Neural cell (in vitro differentiated cells): Measurements from ENCODE around the gene ANKMY1. TPM values are rescaled to one million over a fixed set of nuclear protein-coding genes. Genes with fewer than 3 reads are reported as not detected.

Experiments used
- H2AFZ ChIP-seq: fragments of 200-600, 300-800 bp; sonication (generic), shearing (Covaris generic); 2 replicates; pipeline ENCODE4 v1.6.0; 2014; ENCODE audit warnings: low read depth, mild to moderate bottlenecking, antibody characterized with exemption, low read length, moderate library complexity
- H3F3A ChIP-seq: fragments of 200-600 bp; shearing (Covaris generic); 2 replicates; pipeline ENCODE4 v1.6.1; 2016; ENCODE audit warnings: mild to moderate bottlenecking, moderate library complexity, mixed read lengths, antibody characterized with exemption, low read length; ENCODE audit not compliant: insufficient read depth, poor library complexity, severe bottlenecking
- H3K27ac ChIP-seq: fragments of 200-600, 300-800 bp; sonication (generic), shearing (Covaris generic); 2 replicates; pipeline ENCODE4 v1.5.1; 2014; ENCODE audit warnings: mild to moderate bottlenecking, low read length, moderate library complexity
- H3K27me3 ChIP-seq: fragments of 300-800, 200-600 bp; sonication (generic), shearing (Covaris generic); 2 replicates; pipeline ENCODE4 v1.6.0; 2014; ENCODE audit warnings: mild to moderate bottlenecking, low read depth, low read length, moderate library complexity; ENCODE audit not compliant: insufficient read depth
- H3K36me3 ChIP-seq: fragments of 300-800, 200-600 bp; sonication (generic), shearing (Covaris generic); 2 replicates; pipeline ENCODE4 v1.5.1; 2014; ENCODE audit warnings: mild to moderate bottlenecking, antibody characterized with exemption, low read length, moderate library complexity; ENCODE audit not compliant: insufficient read depth
- H3K4me2 ChIP-seq: fragments of 300-800, 200-600 bp; sonication (generic), shearing (Covaris generic); 2 replicates; pipeline ENCODE4 v1.6.0; 2014; ENCODE audit warnings: mild to moderate bottlenecking, low read length
- H3K4me3 ChIP-seq: fragments of 300-800, 200-600 bp; sonication (generic), shearing (Covaris generic); 2 replicates; pipeline ENCODE4 v1.5.1; 2014; ENCODE audit warnings: mild to moderate bottlenecking, low read length, moderate library complexity
- H3K79me2 ChIP-seq: fragments of 200-600 bp; shearing (Covaris generic); replicated peaks from 2 replicates; pipeline ENCODE4 v1.6.0; 2014; ENCODE audit warnings: mild to moderate bottlenecking, low read length, moderate library complexity; ENCODE audit not compliant: insufficient read depth
- H3K9ac ChIP-seq: fragments of 300-800, 200-600 bp; sonication (generic), shearing (Covaris generic); 2 replicates; pipeline ENCODE4 v1.6.1; 2016; ENCODE audit warnings: mild to moderate bottlenecking, low read length, mixed read lengths
- H3K9me2 ChIP-seq: fragments of 200-600 bp; shearing (Covaris generic); 2 replicates; pipeline ENCODE4 v1.6.1; 2016; ENCODE audit warnings: mild to moderate bottlenecking, low read length, mixed read lengths; ENCODE audit not compliant: insufficient read depth
- H3K9me3 ChIP-seq: fragments of 200-600, 300-800 bp; sonication (generic), shearing (Covaris generic); 2 replicates; pipeline ENCODE4 v1.6.1; 2016; ENCODE audit warnings: mild to moderate bottlenecking, mixed run types, low read length, moderate library complexity, mixed read lengths
- H4K20me1 ChIP-seq: fragments of 200-600 bp; shearing (Covaris generic); 2 replicates; pipeline ENCODE4 v1.6.1; 2016; ENCODE audit warnings: mild to moderate bottlenecking, mixed run types; ENCODE audit not compliant: insufficient read depth
- EP300 ChIP-seq: fragments of 450-650 bp; conservative IDR thresholded peaks from 2 replicates; pipeline ENCODE4 v1.6.1; 2014; ENCODE audit warnings: antibody characterized with exemption, mild to moderate bottlenecking, moderate library complexity; ENCODE audit not compliant: poor library complexity, severe bottlenecking
- EZH2 ChIP-seq: fragments of 200-600, 300-800 bp; shearing (Covaris generic), sonication (generic); IDR thresholded peaks from 2 replicates; pipeline ENCODE4 v1.6.1; 2014; ENCODE audit warnings: antibody characterized with exemption, low read length, borderline replicate concordance, mild to moderate bottlenecking; ENCODE audit not compliant: insufficient read depth, poor library complexity, severe bottlenecking
- MXI1 ChIP-seq: fragments of 450-650 bp; conservative IDR thresholded peaks from 2 replicates; pipeline ENCODE4 v1.6.1; 2014; ENCODE audit warnings: antibody characterized with exemption, mild to moderate bottlenecking; ENCODE audit not compliant: poor library complexity, severe bottlenecking
- POLR2AphosphoS5 ChIP-seq: IDR thresholded peaks from 2 replicates; pipeline ENCODE4 v1.6.1; 2012
- RAD21 ChIP-seq: fragments of 450-650 bp; conservative IDR thresholded peaks from 2 replicates; pipeline ENCODE4 v1.6.1; 2014; ENCODE audit warnings: antibody characterized with exemption, mild to moderate bottlenecking, moderate library complexity
- SMC3 ChIP-seq: fragments of 450-650 bp; conservative IDR thresholded peaks from 2 replicates; pipeline ENCODE4 v1.6.1; 2014; ENCODE audit warnings: antibody characterized with exemption, mild to moderate bottlenecking, moderate library complexity; ENCODE audit not compliant: poor library complexity
- TAF1 ChIP-seq: IDR thresholded peaks from 2 replicates; pipeline ENCODE4 v1.6.1; 2012; ENCODE audit warnings: low read depth
- polyA plus RNA-seq: library from polyadenylated mRNA; depleted of rRNA; stranded (reverse); fragments of >200 nt; gene quantifications from 2 replicates; pipeline ENCODE4 v1.2.3, GENCODE V29; 2014
- TF ChIP-seq, protein P1 (sequence below): IDR thresholded peaks from 2 replicates; pipeline ENCODE4 v1.6.1; 2012; ENCODE audit warnings: borderline replicate concordance
- TF ChIP-seq, protein P2 (sequence below): fragments of 450-650 bp; IDR thresholded peaks from 2 replicates; pipeline ENCODE4 v1.5.1; 2014; ENCODE audit warnings: antibody characterized with exemption, mild to moderate bottlenecking, moderate library complexity; ENCODE audit not compliant: poor library complexity, severe bottlenecking

Gene ANKMY1
- polyA plus RNA-seq, 1 donor from 2014 or later: 6.6 TPM

DNA sequence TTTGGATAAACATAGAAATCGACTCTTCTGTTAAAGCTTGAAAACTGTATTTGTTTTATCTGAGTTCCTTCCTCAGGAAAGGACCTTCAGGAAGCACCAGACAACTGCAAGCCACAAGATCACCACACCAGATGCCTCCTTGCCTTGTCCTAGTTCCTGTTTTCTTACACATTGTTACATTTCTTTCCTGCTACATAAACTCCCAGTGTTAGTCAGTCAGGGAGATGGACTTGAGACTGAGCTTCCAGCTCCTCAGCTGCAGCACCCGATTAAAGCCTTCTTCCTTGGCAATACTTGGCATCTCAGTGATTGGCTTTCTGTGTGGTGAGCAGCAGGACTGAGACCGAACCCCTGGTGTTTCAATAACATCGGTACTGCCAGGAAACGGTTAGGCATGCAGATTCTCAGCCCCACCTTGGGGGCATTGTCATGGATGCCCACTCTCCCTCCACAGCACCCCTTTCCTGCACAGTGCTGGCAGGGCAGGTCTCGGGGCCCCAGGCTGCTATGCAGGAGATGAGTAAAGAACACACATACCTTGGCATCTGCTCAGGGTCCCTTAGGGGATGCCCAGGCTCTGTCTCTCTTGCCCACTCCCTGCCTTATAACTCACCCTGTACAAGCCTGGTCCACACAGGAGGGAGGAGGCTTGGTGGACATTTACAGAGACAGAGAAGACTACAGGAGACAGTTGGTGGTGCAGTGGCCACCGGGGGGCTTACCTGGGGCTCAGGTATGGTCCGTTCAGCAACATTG, 32.6 kb downstream of the ANKMY1 start:
- TF ChIP-seq SMC3: no peak
- TF ChIP-seq RAD21: no peak
- TF ChIP-seq MXI1: no peak
- TF ChIP-seq POLR2AphosphoS5: no peak
- no peaks in the 10 kb centered on the region for H3K9me2 ChIP-seq

DNA sequence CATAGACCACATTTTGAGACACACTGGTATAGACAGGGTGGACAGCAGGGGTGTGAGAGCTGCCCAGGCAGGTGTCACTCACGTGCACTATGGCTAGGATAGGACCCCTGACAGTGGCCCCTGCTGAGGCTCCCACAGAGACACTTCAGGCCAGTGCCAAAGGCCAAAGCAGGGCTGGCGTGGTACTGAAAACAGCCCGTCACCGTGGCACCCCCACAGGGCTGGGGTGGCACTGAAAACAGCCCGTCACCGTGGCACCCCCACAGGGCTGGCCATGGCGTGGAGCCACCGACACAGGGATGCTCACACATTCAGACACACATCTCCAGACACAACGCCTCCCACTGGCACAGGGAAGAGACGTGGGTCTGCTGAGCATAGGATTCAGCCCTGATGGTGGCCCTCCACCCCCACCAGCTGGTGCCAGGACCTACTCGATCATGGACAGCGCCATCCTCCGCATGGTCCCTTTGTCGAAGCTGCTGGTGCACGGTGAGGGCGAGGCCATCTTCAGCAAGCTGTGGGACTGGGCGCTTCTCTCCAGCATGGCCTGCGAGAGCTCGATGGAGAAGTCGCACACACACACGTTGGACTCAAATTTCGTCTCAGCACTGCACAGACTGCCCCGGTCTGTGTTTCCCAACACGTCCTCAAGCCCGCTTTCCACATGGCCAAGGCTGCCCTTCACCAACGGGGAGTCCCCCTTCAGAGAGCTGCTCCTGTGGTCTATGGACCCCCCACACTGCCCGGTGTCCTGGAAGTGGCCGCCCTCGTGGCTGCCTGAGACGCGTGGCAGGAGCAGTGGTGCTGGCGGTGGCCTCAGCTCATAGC, 34.1 kb downstream of the ANKMY1 start:
- no peaks in the 10 kb centered on the region for H3K79me2 ChIP-seq
- H3K9me2 ChIP-seq: no peaks in the 10 kb centered on the region
- no peaks in the 10 kb centered on the region for H3F3A ChIP-seq
- no peaks in the 10 kb centered on the region for H4K20me1 ChIP-seq
- H3K36me3 ChIP-seq: peaks cover 4% of the 10 kb centered on the region
- peaks cover 14% of the 10 kb centered on the region for H3K9me3 ChIP-seq
- no peak overlapping the region for H3K4me3 ChIP-seq
- no peak overlapping the region for H3K4me2 ChIP-seq
- H3K27me3 ChIP-seq: peaks cover 11% of the 10 kb centered on the region
- H2AFZ ChIP-seq: no peak overlapping the region
- no peak for TF ChIP-seq RAD21
- no peak for TF ChIP-seq SMC3
- TF ChIP-seq POLR2AphosphoS5: no peak
- TF ChIP-seq, protein P1, sequence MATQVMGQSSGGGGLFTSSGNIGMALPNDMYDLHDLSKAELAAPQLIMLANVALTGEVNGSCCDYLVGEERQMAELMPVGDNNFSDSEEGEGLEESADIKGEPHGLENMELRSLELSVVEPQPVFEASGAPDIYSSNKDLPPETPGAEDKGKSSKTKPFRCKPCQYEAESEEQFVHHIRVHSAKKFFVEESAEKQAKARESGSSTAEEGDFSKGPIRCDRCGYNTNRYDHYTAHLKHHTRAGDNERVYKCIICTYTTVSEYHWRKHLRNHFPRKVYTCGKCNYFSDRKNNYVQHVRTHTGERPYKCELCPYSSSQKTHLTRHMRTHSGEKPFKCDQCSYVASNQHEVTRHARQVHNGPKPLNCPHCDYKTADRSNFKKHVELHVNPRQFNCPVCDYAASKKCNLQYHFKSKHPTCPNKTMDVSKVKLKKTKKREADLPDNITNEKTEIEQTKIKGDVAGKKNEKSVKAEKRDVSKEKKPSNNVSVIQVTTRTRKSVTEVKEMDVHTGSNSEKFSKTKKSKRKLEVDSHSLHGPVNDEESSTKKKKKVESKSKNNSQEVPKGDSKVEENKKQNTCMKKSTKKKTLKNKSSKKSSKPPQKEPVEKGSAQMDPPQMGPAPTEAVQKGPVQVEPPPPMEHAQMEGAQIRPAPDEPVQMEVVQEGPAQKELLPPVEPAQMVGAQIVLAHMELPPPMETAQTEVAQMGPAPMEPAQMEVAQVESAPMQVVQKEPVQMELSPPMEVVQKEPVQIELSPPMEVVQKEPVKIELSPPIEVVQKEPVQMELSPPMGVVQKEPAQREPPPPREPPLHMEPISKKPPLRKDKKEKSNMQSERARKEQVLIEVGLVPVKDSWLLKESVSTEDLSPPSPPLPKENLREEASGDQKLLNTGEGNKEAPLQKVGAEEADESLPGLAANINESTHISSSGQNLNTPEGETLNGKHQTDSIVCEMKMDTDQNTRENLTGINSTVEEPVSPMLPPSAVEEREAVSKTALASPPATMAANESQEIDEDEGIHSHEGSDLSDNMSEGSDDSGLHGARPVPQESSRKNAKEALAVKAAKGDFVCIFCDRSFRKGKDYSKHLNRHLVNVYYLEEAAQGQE: no peak
- TF ChIP-seq MXI1: no peak
- TF ChIP-seq TAF1: no peak
- no peak for TF ChIP-seq EZH2
- no peak for TF ChIP-seq EP300
- TF ChIP-seq, protein P2, sequence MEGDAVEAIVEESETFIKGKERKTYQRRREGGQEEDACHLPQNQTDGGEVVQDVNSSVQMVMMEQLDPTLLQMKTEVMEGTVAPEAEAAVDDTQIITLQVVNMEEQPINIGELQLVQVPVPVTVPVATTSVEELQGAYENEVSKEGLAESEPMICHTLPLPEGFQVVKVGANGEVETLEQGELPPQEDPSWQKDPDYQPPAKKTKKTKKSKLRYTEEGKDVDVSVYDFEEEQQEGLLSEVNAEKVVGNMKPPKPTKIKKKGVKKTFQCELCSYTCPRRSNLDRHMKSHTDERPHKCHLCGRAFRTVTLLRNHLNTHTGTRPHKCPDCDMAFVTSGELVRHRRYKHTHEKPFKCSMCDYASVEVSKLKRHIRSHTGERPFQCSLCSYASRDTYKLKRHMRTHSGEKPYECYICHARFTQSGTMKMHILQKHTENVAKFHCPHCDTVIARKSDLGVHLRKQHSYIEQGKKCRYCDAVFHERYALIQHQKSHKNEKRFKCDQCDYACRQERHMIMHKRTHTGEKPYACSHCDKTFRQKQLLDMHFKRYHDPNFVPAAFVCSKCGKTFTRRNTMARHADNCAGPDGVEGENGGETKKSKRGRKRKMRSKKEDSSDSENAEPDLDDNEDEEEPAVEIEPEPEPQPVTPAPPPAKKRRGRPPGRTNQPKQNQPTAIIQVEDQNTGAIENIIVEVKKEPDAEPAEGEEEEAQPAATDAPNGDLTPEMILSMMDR: no peak
- H3K27ac ChIP-seq: no peak overlapping the region
- no peak overlapping the region for H3K9ac ChIP-seq

More for the DNA sequence above, 32.6 kb downstream of the ANKMY1 start:
- peaks cover 3% of the 10 kb centered on the region for H3K27me3 ChIP-seq
- no peak overlapping the region for H3K27ac ChIP-seq
- H3K4me3 ChIP-seq: no peak overlapping the region
- no peaks in the 10 kb centered on the region for H4K20me1 ChIP-seq
- H3K36me3 ChIP-seq: peaks cover 4% of the 10 kb centered on the region
- no peak overlapping the region for H2AFZ ChIP-seq
- H3F3A ChIP-seq: no peaks in the 10 kb centered on the region
- H3K4me2 ChIP-seq: no peak overlapping the region
- H3K9ac ChIP-seq: no peak overlapping the region
- no peaks in the 10 kb centered on the region for H3K79me2 ChIP-seq
- peaks cover 14% of the 10 kb centered on the region for H3K9me3 ChIP-seq
